ENCODE results near the gene TIMP3.

GRCh38 chr22:32830473-32830872, 29.0 kb downstream of the TIMP3 start:
- TF ChIP-seq CTCF (IDR thresholded peaks at IDR 0.05) (no peak), POLR2A (IDR thresholded peaks at IDR 0.05) (no peak), EP300 (IDR thresholded peaks at IDR 0.05) (no peak)

All from stomach (tissue), 4 donors.